HG03175 (cell line): ENCODE results near the gene SLC25A43.
"Not testable (repeated sequence)": the region's sequence is repeated elsewhere in the genome, so short reads cannot be mapped to it uniquely, and the experiment has no call there.

ENCODE experiments used
- ATAC-seq: cut with Tn5 transposase; IDR thresholded peaks from one replicate; pipeline ENCODE4 v1.9.1; 2021; ENCODE audit warnings: mild to moderate bottlenecking, moderate library complexity; ENCODE audit not compliant: unreplicated experiment

Gene SLC25A43

GRCh38 chrX:119406776-119407175, 7.6 kb downstream of the SLC25A43 start:
- no peak for ATAC-seq

DNA sequence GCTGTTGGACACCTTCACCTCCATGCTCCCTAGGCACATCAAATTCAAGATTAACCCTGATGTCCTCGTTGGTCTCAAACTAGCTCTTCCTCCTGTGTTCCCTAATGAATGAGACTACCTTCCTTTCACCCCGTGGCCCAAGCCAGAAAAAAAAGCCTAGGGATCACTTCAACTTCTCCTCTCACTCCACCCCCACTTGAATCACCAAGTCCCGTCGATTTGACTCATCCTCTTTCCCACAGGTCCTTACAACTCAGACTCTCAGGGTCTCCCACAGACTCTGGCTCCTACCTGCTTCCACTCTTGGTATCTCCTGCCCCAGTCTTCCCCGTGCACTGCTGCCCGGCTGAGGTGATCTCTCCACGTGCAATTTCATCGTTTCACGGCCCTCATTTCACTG, 8.5 kb downstream of the SLC25A43 start:
- no peak for ATAC-seq

DNA sequence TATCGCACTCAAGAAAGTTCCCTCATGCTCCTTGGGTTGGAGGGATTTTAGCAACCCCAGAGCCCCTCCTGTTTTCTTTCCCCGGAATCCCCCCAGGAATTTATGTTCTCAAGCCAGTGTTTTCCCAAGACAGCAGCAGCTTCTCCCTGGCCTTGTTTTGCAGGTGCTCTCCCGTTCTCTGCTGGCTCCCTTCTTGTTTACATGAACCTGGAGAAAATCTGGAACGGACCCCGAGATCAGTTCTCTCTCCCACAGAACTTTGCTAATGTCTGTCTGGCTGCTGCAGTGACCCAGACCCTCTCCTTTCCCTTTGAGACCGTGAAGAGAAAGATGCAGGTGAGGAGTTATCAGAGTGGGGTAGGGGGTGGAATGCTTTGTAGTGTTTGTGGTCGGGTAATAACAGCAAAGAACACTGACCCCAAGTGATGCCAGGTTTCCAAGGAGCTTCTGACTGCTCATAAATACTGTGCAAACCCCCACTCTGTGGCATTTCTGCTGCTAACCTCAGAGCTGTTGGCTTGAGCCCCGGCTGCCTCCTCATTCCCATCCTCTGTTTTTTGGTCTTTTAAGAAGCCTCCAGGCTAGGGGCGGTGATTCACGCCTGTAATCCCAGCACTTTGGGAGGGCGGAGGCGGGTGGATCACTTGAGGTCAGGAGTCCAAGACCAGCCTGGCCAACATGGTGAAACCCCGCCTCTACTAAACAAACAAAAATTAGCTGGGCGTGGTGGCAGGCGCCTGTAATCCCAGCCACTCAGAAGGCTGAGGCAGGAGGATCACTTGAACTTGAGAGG, 11.1 kb downstream of the SLC25A43 start:
- ATAC-seq: no peak

DNA sequence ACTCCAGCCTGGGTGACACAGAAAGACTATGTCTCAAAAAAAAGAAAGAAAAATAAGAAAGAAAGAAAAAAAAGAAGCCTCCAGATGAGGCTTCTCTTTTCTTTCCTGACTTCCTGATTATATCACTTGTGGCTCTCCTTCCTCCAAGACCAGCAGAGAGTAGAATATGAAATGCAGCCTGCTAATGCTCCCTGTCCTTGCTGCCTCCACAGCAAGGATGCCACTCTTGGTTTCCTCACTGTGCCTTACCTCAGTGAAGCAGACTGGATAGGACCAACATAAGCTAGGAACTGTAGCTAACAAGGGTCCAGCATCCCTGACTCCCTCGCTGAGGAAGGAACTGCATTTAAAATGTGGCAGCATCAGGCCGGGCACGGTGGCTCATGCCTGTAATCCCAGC, 11.7 kb downstream of the SLC25A43 start:
- ATAC-seq: no peak

GRCh38 chrX:119411959-119412358, 12.8 kb downstream of the SLC25A43 start:
- no peak for ATAC-seq

- ATAC-seq: no peak
Observed at GRCh38 chrX:119417376-119417775, 18.2 kb downstream of the SLC25A43 start.

DNA sequence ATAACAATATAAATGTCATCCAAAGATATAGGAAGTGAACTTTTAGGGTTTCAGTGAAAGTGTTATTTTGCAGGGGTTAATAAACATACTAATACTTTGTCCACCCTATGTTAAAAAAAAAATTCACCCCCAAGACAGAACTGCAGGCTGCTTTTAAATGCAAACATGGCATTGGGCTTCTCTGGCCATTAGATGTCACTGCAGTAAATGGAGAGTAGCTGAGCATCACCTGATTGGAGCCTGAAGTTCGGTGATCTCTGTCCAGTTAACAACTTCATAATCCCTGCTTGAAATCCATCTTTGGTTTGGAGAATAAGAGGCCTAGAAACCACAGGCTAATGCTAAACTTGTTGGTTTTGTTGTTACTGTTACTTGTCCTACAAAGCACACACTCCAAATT, 18.7 kb downstream of the SLC25A43 start:
- no peak for ATAC-seq

GRCh38 chrX:119419146-119419545, 20.0 kb downstream of the SLC25A43 start:
- no peak for ATAC-seq

DNA sequence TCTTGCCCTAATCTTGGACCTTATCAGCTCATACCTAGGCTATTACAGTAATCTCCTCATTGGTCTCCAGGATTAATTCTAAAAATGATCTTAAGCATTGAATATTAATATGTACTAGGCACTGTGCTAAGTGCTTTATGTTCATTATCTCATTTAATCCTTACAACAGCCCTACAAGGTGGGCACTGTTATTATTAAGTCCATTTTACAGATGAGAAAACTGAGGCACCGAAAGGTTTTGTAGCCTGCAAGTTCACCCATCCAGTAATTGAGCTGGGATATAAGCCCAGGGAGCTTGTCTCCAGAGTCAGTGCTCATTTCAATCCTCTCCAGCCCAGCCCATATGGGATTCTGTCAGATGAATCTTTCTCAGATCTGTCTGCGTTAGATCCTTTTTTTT, 20.8 kb downstream of the SLC25A43 start:
- ATAC-seq: no peak

DNA sequence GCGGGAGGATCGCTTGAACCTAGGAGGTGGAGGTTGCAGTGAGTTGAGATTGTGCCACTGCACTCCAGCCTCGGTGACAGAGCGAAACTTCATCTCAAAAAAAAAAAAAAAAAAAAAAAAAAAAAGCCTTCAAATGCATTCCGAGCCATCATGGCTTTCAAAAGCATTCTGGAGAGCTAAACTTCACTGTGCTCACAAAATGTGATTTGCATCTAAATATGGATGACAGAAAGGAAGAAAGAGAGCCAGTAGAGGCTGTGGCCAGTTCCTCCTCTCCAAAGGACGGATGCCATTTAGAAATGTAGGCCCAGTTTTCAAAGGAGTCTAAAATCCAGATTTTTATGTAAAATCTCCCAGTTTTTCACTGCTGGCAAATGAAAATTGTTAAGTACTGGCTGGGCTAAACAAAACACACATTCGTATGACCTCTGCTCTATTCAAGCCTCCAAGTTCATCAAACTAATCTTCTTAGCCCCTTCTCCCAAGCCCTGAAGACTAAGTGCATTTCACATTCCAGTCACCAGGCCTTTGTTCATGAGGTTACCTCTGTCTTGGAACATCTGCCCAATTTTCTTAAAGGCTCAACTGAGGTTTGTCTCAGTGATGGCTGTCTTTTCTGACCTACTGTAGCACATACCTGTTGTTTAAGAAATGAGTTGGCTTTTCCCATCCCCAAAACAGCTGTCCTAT, 22.0 kb downstream of the SLC25A43 start:
- no peak for ATAC-seq

DNA sequence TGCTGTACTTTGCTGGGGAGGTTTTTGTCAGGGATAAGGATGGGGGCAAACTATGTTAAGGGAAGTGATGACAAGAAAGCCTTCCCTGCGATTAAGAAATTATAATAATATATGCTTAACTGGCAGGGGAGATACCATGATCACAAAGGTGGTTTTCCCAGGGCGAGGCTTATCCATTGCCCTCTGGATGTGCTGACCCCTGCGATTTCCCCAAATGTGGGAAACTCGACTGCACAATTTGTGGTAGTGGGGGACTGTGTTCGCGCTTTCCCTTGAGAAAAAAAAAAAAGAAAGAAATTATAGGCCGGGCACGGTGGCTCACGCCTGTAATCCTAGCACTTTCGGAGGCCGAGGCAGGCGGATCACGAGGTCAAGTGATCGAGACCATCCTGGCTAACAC, 24.5 kb downstream of the SLC25A43 start:
- ATAC-seq: no peak

GRCh38 chrX:119424999-119425398, 25.9 kb downstream of the SLC25A43 start:
- no peak for ATAC-seq

GRCh38 chrX:119427024-119427794, 28.1 kb downstream of the SLC25A43 start:
- peak; percentile 90 for ATAC-seq

DNA sequence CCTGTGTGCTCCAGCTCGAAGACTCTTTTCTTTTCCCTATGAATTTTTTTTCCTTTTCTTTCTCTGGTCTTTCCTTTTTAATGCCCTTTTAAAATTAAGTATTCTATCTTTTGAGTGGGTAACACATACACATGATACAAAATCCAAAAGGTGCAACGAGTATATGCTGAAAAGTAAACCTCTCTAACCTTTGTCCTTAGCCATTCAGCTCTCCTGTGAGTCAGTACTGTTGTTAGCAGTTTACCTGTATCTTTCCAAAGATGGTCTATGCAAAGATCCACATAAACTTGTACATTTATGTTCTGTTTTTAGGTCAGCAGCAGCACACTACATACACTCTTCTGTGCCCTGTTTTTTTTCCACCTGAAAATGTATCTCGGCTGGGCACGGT, 28.7 kb downstream of the SLC25A43 start:
- ATAC-seq: no peak

GRCh38 chrX:119429471-119429870, 30.3 kb downstream of the SLC25A43 start:
- ATAC-seq: no peak

GRCh38 chrX:119441295-119441694, 42.2 kb downstream of the SLC25A43 start:
- ATAC-seq: not testable (repeated sequence)

GRCh38 chrX:119442286-119442685, 43.1 kb downstream of the SLC25A43 start:
- ATAC-seq: no peak

DNA sequence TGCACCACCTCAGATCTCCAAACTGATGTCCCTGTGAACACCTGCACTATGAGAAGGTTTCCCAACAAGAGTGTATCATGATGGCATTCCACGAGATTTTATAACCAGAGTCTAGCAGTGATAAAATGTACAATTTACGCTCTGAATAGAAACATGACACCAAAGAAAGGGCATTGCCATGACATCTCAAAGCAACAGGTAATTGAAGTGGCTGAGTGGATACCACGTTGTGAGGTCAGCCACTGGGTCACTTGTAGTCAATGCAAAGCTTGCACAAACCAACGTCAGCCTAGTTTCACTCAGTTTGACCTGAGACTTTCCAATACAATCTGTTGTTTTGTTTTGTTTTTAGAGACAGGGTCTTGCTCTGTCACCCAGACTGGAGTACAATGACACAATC, 54.1 kb downstream of the SLC25A43 start:
- no peak for ATAC-seq

GRCh38 chrX:119455264-119455663, 56.1 kb downstream of the SLC25A43 start:
- ATAC-seq: no peak

DNA sequence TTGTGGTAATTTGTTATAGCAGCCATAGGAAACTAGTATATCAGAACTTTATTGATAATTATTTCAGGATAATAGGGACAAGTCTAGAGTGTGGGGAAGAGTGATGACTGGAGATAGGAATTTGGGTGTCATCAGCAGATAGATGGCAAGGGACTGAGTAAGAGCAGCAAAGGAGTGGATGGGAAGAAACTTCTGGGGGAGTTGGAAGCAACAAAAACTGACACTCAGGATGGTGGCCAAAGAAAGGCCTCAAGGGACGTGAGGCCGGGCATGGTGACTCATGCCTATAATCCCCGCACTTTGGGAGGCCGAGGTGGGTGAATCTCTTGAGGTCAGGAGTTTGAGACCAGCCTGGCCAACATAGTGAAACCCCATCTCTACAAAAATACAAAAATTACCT, 60.0 kb downstream of the SLC25A43 start:
- no peak for ATAC-seq

GRCh38 chrX:119465555-119465954, 66.4 kb downstream of the SLC25A43 start:
- ATAC-seq: no peak

- no peak for ATAC-seq
Observed at GRCh38 chrX:119466970-119467369, 67.8 kb downstream of the SLC25A43 start.
